ENCODE data around the gene FKBP8.
A peak's percentile ranks its signal among the peaks of the same experiment; 100 is the strongest.
"Not testable (repeated sequence)": the region's sequence is repeated elsewhere in the genome, so short reads cannot be mapped to it uniquely, and the experiment has no call there.

FKBP8 gene

DNA sequence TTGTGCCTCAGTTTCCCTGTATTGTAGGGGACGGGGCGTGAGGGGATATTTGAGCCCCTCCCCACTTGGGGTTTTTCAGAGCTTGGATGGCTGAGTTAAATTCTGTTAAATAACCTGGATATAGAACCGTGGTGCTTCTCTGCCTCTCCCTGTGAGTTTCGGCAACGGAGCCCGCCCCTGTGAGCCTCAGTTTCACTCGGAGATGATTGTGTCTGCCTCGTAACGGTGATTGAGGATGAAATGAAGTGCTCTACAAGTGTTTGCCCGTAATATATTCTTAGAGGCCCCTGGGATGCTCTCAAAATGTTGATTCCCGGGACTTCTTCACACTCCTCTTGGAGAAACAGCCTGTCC lies 14.8 kb upstream of the FKBP8 start:
- DNase-seq = no peak

DNA sequence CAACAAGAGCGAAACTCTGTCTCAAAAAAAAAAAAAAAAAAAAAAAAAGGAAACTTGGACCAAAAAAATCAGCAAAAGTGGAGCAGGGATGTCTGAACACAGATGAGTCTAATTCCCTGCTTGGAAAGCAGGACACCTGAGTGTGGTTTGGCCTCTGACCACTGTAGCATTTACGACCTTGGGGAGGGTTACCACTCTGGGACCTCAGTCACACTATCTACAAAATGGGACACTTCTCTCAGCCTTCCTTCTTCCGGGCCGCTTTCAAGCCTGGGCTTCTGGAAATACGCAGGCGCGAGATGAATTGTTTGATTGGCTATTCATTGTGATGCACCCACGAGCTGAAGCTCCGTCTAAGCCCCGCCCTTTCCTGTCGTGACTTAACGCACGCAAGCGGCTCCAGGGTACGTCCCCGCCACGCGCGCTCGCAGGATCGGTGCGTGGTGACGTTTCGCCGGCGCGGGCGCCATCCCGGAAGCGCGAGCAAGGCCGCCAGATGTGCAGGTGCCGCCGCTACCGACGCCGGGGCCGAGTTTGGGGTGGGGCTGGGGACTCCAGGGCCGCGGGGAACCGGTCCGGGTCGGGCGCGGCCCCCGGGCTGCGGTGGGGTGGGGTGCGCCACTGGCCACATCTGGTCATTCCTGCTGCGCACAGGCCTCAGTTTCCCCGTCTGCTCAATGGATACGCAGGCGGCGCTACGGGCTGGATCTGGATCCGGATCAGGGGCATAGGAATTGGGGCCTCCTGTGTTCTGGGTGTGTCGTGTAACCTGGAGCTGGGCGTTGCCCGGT lies 14.2 kb upstream of the FKBP8 start, which contains the start of gene KXD1:
Gene KXD1, plus strand, starts transcription at position 460 of the 791 bp plus-strand sequence. CDS start 4,187 bp downstream, outside the sequence.
- peak; percentile 92 for DNase-seq

DNA sequence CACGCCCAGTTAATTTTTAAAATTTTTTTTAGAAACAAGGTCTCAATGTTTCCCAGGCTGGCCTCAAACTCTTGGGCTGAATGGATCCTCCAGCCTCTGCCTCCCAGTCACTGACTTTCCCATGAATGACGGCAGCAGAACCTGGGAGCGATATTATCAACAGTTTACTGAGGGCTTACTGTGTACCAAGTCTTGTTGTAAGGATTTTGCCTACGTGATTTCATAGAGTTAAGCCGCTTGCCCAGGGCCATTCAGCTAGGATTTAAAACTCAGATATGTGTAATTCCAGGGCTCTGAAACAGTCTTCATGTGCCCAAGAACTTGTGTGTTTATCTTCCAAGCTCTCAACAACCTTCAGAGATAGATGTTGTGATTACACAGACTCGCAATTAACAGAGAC lies 8.3 kb upstream of the FKBP8 start:
- DNase-seq = no peak

DNA sequence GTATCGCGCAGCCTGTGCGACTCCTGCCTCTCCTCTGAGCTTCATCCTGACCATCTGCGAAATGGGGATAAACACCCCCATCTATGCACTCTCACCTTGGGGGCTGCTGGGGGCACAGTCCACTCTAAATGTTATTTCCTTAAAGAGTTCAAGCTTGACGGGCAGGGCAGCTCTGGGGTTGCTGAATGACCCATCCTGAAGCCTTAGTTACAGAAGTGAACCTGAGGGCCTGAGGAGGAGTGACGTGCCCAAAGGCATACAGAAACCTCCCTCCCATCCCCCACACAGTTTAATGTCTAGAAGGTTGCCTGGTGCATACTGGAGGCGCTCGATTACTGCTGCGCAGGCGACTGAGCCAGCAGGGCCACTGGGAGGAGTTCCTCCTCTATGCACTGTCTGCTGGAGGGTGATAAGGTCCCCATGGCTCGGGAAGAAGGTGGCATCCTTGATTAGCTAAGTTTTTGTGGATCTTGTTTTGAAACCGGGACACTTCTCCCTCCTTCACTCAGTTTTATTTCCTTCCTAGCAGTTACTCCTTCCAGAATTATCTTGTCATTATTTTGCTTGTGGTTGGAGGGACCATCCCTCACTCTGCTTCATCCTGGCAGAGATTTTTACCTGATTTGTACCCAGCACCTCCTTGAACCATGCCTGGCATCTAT lies 572 bp upstream of the FKBP8 start:
- DNase-seq = no peak

DNA sequence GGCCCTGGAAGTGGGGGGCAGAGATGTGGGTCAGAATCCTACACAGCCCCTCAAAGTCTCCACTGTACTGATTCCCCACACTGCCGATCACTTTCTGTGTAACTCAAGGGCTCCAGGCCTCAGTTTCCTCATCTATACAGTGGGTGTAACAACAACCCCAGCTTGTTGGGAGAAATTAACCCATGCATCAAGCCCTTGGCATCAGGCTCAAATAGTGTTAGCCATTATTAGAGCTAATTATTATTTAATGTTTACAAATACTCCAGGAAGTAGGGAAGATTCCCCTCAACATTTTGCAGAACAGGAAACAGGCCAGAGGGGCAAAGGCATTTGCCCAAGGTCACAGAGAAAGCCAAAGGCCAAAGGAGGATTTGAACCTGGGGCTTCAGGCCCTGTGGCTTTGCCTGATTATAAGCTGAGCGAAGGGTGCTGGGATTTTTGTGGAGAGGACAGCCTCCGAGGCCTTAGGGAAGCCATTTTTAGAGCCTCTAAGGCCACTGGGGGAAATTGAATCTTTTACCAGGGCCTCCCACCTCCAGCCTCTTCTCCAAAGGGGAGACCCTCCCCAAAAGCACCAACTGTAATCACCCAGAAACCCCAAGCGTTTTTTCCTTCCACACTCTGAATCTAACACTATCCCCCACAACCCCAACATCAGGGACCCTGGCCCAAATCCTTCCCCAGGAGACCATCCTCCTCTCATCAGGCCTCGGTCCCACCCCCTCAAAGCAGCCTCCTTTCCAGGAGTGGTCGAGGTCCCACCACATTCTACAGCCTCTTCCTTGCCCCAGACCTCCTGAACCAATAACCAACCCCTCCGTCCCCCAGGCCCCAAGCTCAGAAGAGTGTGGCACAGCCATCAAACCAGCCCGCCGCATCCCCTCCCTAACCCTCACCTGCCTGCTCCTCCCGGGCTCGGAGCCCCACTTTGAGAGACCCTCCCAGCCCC lies 1.1 kb downstream of the FKBP8 start:
- no peak for DNase-seq

DNA sequence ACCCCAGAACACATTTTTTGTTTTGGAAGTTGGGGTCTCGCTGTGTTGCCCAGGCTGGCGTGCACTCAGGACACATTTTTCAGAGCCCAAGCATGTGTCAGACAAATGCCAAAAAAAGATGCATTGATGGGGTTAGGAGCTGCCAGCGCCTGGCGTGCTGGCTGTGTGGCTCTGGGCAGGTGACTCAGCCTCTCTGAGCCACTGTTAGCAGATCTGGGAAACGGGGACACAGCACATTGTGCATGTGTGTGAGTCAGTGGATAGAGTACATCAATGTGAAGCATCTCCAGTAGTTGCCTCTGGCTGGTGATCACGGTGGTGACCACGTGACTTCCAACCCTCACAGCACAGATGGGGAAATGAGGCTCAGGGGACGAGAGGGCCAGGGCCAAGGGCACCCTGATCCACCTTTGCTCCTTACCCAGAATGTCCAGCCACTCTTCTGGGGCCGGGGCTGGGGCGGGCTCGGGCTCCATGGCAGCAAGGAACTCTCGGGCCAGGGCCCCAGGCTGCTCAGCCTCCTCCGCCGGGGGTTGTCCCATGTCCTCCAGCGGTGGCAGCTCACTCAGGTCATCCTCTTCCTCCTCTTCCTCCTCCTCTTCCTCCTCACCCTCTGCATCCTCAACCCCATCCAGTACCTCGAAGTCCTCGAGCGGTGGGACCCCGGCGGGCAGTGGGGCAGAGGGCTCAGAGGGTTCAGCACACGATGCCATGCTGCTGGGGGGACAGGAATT lies 1.9 kb downstream of the FKBP8 start:
- DNase-seq = no peak

DNA sequence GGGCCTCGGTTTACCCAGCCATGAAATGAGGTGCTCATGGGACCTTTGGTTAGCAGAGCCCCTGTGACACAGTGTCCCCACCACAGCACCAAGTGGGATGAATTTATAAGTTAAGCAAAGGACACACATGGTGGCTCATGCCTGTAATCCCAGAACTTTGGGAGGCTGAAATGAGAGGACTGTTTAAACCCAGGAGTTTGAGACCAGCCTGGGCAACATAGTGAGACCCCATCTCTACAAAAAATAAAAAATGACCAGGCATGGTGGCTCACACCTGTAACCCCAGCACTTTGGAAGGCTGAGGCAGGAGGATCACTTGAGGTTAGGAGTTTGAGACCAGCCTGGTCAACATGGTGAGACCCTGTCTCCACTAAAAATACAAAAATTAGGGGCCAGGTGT lies 3.2 kb downstream of the FKBP8 start:
- not testable (repeated sequence) for DNase-seq

DNA sequence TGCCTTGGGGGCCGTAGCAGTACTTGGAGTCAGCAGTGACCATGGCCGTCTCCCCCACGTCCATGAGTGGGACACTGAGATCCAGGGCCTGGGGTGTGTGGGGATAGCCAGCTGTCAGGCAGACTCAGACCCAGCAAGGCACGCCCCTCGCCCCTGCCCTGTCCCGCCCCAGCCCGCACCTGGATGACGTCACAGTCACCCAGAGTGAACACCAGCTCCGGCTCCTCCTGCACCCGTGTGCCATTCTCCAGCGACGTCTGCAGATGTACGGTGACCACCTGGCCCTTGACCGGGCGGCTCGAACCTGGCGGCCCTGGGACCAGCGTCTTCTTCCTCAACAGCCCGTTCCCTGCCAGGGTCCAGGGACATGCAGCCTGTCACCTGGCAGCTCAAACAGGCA lies 4.0 kb downstream of the FKBP8 start:
- no peak for DNase-seq

DNA sequence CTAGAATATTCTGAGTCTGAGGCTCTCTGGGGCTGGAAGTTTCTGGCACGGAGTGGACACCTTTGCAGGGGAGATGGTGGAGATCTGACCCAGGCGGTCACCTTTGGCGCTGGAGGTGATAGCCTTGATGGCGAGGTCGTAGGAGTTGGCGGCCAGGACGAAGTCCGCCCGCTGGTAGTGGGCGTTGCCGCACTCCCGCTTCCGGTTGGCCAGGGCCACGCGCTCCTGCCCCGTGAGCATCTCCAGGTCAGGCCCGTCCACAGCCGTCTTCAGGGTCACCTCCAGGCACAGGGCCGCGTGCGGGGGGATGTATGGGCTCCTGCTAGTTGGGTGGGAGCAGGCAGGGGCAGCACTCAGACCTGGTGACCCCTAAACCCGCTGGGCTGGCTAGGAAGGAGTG lies 5.3 kb downstream of the FKBP8 start:
- no peak for DNase-seq

DNA sequence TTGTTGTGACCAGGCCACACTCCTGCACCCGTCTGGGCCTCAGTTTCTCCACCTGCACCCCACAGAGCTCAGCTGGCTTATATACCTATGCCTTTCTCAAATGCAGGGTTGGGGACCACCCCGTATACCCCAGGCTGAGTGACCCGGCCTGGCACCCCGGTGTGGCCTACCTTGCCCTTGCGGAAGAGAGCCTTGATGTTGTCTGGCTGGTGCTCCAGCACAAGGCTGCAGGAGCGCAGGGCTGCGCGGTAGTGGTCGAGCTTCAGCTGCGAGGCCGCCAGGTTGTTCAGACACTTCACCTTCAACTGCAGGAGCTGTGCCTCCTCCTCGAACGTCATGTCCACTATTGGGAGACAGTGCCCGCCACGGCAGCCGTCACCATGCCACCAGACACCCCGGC lies 5.9 kb downstream of the FKBP8 start:
- DNase-seq = no peak

DNA sequence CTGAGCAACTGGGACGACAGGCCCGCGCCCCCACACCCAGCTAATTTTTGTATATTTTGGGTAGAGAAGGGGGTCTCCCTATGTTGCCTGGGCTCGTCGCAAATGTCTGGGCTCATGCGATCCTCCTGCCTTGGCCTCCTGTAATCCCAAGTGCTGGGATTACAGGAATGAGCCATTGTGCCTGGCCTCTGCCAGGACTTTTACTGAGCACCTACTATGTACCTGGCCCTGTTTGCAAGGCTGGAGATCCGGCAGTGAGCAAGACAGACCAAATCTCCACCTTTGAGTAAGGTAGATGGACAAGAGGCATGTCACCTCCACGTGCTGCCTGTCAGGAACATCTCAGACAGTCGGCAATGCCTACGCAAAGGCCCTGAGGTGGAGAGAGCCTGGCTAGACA lies 6.9 kb downstream of the FKBP8 start:
- no peak for DNase-seq

DNA sequence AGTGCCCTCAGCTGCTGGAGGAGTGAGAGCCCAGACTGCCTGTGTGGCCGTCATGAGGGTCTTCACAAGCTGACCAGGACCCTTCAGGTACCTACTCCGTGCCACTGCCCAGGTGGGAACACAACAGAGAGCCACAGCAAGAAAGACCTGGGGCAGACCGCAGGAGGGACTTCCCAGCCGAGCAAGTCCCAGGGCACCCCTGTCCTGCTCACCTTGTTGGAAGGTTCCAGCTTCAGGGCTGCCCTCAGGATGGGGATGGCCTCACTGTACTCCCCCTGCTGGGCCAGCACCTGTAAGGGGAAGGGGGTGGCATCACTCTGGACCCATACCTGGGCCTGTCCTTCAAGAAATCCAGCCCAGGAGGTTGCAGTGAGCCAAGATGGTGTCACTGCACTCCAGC lies 10.3 kb downstream of the FKBP8 start:
- no peak for DNase-seq

DNA sequence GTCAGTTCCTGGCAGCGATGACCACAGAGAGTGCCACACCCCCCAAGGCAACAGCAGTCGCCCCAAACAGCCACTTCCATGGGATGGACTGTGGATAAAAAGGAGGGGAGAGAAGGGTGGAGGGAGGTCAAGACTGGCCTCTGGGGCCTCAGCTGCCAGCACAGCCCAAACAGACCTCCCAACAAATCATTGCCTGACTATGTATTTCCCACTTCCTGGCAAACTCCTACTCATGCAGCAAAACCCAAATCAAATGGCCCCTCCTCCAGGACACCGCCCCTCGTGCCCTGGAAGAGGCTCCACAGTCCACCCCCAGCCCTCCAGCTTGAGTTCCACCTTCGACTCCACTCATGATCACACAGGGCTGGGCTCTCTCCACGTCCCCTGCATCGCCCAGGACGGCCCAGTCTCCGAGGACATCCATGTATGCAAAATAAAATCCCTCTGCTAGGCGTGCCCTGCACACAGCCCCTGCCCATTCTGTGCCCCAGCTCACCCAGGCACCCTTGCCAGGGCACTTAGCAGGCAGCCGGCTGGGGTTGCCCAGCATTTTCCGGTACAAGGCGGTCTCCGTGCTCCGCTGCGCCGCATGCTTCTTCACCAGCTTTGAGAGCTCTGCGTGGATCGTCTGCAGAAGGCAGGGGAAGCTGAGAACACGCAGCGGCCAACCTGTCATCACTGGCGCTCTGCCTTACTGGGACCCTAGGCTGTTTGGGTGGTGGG lies 11.0 kb downstream of the FKBP8 start:
- DNase-seq = no peak

DNA sequence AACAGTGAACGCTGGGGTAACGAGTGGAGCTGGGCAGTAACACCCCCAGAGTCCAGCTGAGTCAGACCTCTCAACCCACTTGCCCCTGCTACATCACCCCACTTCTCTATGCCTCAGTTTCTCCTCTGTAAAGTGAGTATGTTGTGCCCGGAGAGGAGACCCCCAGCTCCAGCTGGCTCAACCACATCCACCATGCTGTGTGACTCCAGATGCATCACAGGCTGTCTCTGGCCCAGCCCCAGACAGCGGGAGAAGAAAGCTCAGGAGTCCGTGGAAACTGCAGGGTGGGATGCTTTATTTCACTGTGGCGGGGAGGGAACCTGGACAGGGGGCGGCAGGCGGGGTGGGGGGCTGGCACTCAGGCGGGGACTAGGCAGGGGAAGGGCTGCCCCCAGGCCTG lies 11.9 kb downstream of the FKBP8 start:
- no peak for DNase-seq

DNA sequence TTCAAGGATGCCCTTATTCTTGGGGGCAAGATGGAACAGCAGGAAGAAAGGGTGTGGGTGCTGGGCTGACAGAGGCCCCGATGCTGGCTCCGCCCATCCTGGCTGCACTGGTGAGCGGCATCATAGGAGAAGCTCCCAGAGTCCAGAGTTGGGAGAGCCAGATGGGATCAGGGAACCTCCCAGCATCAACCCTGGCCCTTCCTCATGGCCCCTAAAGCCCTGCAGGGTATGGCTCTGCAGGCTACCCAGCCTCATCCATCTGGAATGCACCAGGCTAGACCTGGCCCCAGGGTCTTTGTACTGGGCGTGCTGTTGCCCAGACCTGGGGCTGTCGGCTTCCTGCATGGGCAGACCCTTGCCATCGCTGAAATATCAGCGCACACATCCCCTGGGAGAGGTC lies 13.6 kb downstream of the FKBP8 start:
- no peak for DNase-seq

DNA sequence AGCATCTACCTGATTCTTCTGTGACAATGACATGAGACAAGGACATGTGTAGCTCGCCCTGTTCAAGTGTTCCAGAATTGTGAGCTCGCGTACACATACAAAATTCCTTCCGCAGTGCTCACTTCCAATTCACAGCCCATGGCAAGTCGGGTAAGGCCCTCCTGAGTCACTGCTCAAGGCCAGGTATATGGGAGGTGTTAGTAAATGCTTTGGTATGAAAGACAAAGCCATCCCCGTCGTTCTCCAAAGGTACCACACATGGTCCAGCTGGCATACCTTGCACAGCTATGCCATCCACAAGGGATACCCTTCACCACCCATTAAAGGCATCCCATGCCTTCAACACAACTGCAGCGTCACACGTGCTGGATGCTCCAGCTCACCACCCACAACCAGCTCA lies 17.1 kb downstream of the FKBP8 start:
- DNase-seq = no peak

DNA sequence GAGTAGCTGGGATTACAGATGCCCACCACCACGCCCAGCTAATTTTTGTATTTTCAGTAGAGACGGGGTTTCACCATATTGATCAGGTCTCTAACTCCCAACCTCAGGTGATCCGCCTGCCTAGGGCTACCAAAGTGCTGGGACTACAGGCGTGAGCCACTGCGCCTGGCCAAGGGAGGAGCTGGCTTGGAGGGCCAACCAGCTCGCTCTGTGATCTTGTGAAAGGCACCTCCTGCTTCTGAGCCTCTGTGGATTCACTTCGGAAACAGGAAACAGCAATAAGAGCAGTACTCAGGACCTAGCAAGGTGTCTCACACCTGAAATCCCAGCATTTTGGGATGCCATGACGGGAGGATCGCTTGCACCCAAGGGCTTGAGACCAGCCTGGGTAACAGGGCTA lies 19.5 kb downstream of the FKBP8 start:
- DNase-seq = no peak

DNA sequence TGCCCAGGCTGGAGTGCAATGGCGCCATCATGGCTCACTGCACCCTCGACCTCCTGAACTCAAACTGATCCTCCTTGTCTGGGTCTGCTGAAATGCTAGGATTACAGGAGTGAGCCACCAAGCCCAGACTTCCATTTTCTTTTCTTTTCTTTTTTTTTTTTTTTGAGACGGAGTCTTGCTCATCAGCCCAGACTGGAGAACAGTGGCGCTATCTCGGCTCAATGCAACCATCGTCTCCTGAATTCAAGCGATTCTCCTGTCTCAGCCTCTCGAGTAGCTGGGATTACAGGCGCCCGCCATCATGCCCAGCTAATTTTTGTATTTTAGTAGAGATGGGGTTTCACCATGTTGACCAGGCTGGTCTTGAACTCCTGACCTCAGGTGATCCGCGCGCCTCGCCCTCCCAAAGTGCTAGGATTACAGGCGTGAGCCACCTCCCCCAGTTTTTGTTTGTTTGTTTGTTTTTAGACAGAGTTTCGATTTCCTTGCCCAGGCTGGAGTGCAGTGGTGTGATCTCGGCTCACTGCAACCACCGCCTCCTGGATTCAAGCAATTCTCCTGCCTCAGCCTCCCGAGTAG lies 20.4 kb downstream of the FKBP8 start:
- DNase-seq = not testable (repeated sequence)

DNA sequence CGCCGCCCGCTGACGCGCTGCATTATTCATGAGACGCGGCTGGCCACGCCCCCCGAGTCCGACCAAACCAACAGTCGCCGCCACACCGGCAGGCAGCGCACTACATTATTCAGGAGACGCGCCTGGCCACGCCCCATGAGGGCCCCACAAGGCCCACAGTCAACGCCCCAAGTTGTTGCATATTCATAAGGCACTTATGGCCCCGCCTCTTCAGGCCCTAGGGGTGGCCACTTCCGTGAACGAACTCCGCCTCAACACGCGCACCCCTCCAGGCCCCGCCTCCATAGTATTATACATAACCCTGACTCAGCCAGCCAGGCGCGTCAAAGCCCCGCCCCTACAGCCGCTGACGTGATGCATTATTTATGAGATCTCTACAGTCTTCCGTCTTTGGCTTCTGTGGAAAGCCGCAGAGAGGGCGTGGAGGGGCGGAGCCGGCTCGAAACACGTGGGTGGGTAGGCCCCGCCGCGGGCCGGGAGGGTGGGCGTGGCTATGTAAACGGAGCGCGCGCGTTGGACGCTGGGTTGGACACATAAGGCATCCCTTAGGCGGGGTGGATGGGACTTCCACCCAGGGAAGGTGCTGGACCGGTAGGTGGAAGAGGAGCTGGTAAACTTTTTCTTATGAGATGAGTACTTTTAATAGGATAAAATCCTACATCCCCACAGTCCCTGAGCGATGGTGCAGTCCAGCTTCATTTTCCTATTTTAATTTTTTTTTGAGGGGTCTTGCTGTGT lies 21.1 kb downstream of the FKBP8 start:
- peak; percentile 100 for DNase-seq

DNA sequence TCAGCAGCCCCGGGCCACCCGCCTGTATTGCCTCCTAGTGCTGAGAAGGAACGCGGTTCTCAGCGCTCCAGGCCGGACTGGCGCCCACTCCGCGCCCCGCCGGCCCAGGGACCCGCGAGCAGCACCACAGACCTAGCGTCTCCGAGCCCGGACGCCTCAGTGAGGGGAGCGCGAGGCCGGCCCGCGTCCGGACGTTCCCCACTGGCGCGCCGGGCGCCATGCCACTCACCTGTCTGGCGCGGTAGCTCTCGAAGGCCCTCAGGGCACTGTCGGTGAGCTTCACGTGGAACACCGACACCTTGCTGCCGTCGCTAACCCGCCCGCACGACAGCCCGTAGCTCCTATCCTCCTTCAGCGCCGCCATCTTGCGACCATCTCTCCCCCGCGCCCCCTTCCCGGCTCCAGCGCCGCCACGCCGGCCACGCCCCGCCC lies 21.7 kb downstream of the FKBP8 start, which contains the start of gene ELL:
Gene ELL, minus strand, starts transcription at position 379 of the 432 bp plus-strand sequence. Its CDS starts 15 bp downstream, at position 364.
- DNase-seq = no peak
